AG09319 (cell line): ENCODE results near the gene PHF12.

Experiments
- DNase-seq: peaks from one replicate; pipeline ENCODE4 v3.0.0-alpha.2; 2010; ENCODE audit warnings: low read depth; ENCODE audit errors: extremely low read depth
- TF ChIP-seq, protein P1 (sequence below): IDR thresholded peaks from 2 replicates; pipeline ENCODE4 v1.5.1; 2011; ENCODE audit warnings: low read depth, mild to moderate bottlenecking, inconsistent platforms, low read length, moderate library complexity

PHF12 gene

DNA sequence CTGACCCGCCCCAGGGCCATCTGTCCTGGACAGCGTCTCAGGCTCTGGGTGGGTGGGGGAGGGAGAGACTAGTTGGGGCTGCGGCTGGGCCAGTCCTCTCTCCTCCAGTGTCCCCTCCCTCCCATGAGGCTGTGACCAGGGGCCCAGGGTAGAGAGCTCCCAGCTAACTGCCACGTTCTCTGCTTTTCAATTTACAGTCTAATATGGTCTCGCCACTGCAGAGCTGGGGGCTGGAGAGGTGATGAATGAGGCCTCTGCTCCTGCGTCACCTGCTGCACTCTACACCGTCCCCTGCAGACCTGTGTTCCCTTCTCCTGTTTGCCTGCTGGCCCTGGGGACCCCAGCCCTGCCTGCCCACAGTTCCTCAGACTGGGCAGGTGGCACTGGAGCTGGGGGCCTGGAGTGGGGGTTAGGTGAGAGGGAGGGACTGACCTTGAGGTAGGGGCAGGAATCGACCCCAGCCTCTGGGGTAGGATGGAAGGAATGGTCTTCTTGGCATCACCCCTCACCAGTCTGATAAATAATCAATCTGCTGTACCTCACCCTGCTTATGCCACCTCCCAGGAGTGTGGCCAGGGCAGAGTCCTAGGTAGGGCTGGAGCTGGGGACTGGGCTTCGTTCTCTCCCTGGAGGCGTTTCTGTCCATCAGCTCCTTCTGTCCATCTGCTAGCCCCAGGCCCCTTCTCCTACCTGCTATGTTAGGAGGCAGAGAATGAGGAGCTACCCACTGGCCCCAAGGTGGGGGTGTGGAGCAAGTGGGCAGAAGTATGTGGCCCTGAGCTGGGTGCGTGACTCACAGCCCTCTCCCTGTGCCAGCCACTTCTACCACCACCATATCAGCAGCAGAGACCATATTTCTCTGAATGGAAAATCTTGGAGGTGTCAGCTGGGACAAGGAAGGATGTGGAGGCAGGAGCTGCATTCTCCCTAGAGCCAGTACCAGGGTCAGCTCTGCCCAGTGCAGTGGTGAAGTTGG is 41.6 kb upstream of the PHF12 start:
- TF ChIP-seq, protein P1, sequence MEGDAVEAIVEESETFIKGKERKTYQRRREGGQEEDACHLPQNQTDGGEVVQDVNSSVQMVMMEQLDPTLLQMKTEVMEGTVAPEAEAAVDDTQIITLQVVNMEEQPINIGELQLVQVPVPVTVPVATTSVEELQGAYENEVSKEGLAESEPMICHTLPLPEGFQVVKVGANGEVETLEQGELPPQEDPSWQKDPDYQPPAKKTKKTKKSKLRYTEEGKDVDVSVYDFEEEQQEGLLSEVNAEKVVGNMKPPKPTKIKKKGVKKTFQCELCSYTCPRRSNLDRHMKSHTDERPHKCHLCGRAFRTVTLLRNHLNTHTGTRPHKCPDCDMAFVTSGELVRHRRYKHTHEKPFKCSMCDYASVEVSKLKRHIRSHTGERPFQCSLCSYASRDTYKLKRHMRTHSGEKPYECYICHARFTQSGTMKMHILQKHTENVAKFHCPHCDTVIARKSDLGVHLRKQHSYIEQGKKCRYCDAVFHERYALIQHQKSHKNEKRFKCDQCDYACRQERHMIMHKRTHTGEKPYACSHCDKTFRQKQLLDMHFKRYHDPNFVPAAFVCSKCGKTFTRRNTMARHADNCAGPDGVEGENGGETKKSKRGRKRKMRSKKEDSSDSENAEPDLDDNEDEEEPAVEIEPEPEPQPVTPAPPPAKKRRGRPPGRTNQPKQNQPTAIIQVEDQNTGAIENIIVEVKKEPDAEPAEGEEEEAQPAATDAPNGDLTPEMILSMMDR, result no peak
- DNase-seq, result no peak

DNA sequence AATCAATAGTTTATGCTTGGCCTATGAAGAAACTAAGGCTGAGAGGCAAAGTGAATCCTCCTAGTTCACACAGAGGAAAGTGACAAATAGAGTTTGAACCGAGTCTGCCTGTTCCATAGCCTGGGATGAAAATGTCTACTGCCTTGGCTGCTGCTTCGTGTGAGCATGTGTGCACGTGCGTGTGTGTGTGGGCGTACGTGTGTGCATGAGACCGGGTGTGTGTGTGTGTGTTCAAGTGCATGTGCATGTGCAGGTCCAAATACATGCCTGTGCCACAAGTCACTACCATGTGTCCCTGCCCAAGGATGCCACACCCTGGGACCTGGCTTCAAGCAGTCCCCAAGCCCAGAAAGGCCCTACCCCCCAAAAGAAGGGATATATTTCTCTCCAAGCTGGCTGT is 40.9 kb upstream of the PHF12 start:
- TF ChIP-seq, protein P1, result no peak
- no peak for DNase-seq

DNA sequence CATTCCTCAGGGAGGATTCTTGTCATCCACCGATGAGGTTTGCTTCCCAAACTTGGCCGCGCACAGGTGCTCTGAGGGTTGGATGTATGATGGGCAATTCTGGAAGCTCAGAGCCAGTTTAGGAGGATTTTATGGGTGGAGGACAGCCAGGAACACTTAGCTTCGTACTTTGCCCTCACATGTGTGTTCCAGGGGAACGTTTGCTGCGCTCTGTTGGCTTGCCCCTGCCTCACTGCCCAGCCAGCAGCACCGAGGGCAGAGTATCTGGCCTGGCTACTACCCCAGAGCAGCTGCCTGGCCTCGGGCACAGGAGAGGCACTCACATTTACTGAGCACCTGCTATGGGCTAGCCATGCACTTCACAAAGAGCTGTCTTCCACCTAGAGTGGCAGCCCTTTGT is 40.5 kb upstream of the PHF12 start:
- no peak for DNase-seq
- TF ChIP-seq, protein P1, result no peak

DNA sequence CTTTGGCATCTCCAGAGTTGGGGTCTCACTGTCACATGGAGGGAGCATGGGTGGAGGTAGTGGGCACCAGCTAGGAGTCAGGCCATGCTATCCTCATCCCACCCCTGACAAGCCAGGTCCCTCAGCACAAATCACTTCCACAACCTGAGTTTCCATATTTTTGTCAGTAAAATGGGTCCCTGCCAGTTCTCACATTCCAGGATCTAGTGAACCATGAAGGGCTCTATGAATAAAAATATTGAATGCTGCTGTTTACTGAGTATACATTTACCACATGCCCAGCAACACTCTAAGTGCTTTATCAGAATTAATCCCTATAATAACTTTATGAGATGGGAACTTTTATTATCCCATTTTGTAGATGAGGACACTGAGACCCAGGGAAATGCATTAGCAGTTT is 37.7 kb upstream of the PHF12 start:
- DNase-seq, result no peak
- TF ChIP-seq, protein P1, result no peak

DNA sequence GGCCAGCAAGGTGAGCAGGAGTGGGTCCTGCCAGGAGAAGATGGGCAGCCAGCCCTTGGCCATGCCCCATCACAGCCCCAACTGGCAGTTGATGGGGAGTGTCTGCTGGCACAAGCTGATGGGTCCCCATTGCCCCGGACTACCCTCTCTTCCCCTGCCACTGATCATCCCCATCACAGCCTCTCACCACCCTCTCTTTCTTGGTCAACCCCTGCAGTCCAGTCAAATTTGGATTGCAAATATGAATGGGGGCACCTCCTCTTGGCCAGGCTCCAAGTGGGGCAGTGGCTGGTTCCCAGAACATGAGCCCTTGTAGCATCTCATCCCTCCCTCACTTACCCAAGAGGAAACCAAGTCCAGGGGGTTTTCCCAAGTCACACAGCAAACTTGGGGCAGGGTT is 37.2 kb upstream of the PHF12 start:
- DNase-seq, result no peak

DNA sequence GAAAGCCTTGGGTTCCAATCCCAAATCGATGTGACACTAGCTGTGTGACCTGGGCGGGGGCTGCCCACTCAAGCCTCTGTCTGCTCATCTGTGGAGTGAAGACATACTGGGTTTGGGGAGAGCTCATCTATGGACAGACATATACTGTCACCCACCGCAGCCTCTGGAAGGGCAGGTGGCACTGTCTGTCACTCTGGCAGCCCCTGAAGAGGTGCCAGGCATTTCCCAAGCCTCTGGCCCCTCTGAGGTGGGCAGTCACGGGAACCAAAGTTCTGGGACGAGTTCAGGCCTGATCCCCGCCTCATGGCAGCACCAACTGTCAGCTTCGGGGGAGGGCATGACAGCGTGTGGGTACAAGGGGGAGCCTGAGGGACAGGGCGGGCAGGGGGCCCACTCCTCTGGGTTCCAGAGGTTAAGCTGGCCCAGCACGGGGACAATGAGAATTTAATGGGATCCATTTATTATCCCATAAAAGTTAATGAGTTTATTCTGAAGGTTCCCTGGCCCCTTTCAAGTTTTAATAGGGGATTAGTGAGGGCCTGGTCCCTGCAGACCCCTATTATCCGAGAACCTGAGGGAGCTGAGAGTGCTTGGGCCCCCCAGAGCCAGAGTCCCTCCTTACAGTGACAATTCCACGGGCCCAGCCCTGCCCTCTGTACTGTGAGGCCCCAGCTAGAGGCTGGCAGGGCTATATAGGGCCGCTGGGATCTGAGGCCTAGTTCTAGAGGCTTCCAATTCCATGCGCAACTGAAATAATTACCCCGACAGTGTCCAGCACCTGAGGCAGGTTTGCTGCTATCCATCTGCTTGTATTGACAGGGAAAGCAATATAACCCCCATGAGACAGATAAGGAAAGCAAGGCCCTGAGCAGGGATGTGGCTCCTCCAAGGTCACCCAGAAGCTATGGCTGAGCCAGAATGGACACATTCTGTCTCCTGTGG is 35.7 kb upstream of the PHF12 start:
- no peak for DNase-seq
- TF ChIP-seq, protein P1, result no peak

More for the DNA sequence above, 37.2 kb upstream of the PHF12 start:
- TF ChIP-seq, protein P1, result no peak
